GM12801 (cell line): ENCODE data around the gene TBC1D2B.

Source experiments
- CTCF ChIP-seq: IDR thresholded peaks from one replicate; pipeline ENCODE4 v1.5.1; 2011; ENCODE audit warnings: control low read depth; ENCODE audit not compliant: insufficient read length; ENCODE audit errors: extremely low read depth

Gene TBC1D2B

GRCh38 chr15:78054966-78055365 is 22.5 kb downstream of the TBC1D2B start:
- no peak for TF ChIP-seq CTCF

GRCh38 chr15:78054518-78054917 is 23.0 kb downstream of the TBC1D2B start:
- TF ChIP-seq CTCF, result no peak

- TF ChIP-seq CTCF, result no peak
Observed at GRCh38 chr15:78052545-78052944, 25.0 kb downstream of the TBC1D2B start.

GRCh38 chr15:78052001-78052401 is 25.5 kb downstream of the TBC1D2B start:
- TF ChIP-seq CTCF, result no peak

- TF ChIP-seq CTCF, result no peak
Observed at GRCh38 chr15:78051596-78051995, 25.9 kb downstream of the TBC1D2B start.

GRCh38 chr15:78050826-78051225 is 26.7 kb downstream of the TBC1D2B start:
- no peak for TF ChIP-seq CTCF

- no peak for TF ChIP-seq CTCF
Observed at GRCh38 chr15:78050441-78050809, 27.1 kb downstream of the TBC1D2B start.
